ENCODE data around the gene KRTAP25-1. TPM values are rescaled to one million over a fixed set of nuclear protein-coding genes. Genes with fewer than 3 reads are reported as not detected.

KRTAP25-1 gene
- total and polyA plus RNA-seq, 2 of the 4 experiments (the other 2 are of a cell fraction): not detected

Other genes starting within 250 kb of the KRTAP25-1 start
- gene CLDN17, start 122.7 kb downstream of the KRTAP25-1 start, total RNA-seq (2012; rRNA removed): not detected in 2 replicates
- gene CLDN17, start 122.7 kb downstream of the KRTAP25-1 start, polyA plus RNA-seq (2012; rRNA removed): not detected in 2 replicates
- gene CLDN8, start 73.4 kb downstream of the KRTAP25-1 start, total RNA-seq (2012; rRNA removed): not detected in 2 replicates
- not detected in 2 replicates for gene CLDN8, start 73.4 kb downstream of the KRTAP25-1 start, polyA plus RNA-seq (2012; rRNA removed)
- not detected in 2 replicates for gene KRTAP24-1, start 6.6 kb downstream of the KRTAP25-1 start, total RNA-seq (2012; rRNA removed)
- not detected in 2 replicates for gene KRTAP24-1, start 6.6 kb downstream of the KRTAP25-1 start, polyA plus RNA-seq (2012; rRNA removed)
- not detected in 2 replicates for gene KRTAP26-1, start 30.8 kb upstream of the KRTAP25-1 start, total RNA-seq (2012; rRNA removed)
- not detected in 2 replicates for gene KRTAP26-1, start 30.8 kb upstream of the KRTAP25-1 start, polyA plus RNA-seq (2012; rRNA removed)
- gene KRTAP27-1, start 48.2 kb upstream of the KRTAP25-1 start, total RNA-seq (2012; rRNA removed): not detected in 2 replicates
- not detected in 2 replicates for gene KRTAP27-1, start 48.2 kb upstream of the KRTAP25-1 start, polyA plus RNA-seq (2012; rRNA removed)
- not detected in 2 replicates for gene KRTAP23-1, start 59.1 kb upstream of the KRTAP25-1 start, total RNA-seq (2012; rRNA removed)
- gene KRTAP23-1, start 59.1 kb upstream of the KRTAP25-1 start, polyA plus RNA-seq (2012; rRNA removed): not detected in 2 replicates
- gene KRTAP13-2, start 82.8 kb upstream of the KRTAP25-1 start, total RNA-seq (2012; rRNA removed): not detected in 2 replicates
- not detected in 2 replicates for gene KRTAP13-2, start 82.8 kb upstream of the KRTAP25-1 start, polyA plus RNA-seq (2012; rRNA removed)
- gene KRTAP13-1, start 106.5 kb upstream of the KRTAP25-1 start, total RNA-seq (2012; rRNA removed): not detected in 2 replicates
- not detected in 2 replicates for gene KRTAP13-1, start 106.5 kb upstream of the KRTAP25-1 start, polyA plus RNA-seq (2012; rRNA removed)
- gene KRTAP13-3, start 136.4 kb upstream of the KRTAP25-1 start, total RNA-seq (2012; rRNA removed): not detected in 2 replicates
- gene KRTAP13-3, start 136.4 kb upstream of the KRTAP25-1 start, polyA plus RNA-seq (2012; rRNA removed): not detected in 2 replicates
- gene KRTAP13-4, start 140.7 kb upstream of the KRTAP25-1 start, total RNA-seq (2012; rRNA removed): not detected in 2 replicates
- not detected in 2 replicates for gene KRTAP13-4, start 140.7 kb upstream of the KRTAP25-1 start, polyA plus RNA-seq (2012; rRNA removed)
- not detected in 2 replicates for gene KRTAP15-1, start 150.8 kb upstream of the KRTAP25-1 start, total RNA-seq (2012; rRNA removed)
- not detected in 2 replicates for gene KRTAP15-1, start 150.8 kb upstream of the KRTAP25-1 start, polyA plus RNA-seq (2012; rRNA removed)
- gene KRTAP19-1, start 190.9 kb upstream of the KRTAP25-1 start, total RNA-seq (2012; rRNA removed): not detected in 2 replicates
- gene KRTAP19-1, start 190.9 kb upstream of the KRTAP25-1 start, polyA plus RNA-seq (2012; rRNA removed): not detected in 2 replicates
- gene KRTAP19-2, start 197.9 kb upstream of the KRTAP25-1 start, total RNA-seq (2012; rRNA removed): not detected in 2 replicates
- gene KRTAP19-2, start 197.9 kb upstream of the KRTAP25-1 start, polyA plus RNA-seq (2012; rRNA removed): not detected in 2 replicates
- not detected in 2 replicates for gene KRTAP19-3, start 202.5 kb upstream of the KRTAP25-1 start, total RNA-seq (2012; rRNA removed)
- gene KRTAP19-3, start 202.5 kb upstream of the KRTAP25-1 start, polyA plus RNA-seq (2012; rRNA removed): not detected in 2 replicates
- gene KRTAP19-4, start 207.7 kb upstream of the KRTAP25-1 start, total RNA-seq (2012; rRNA removed): not detected in 2 replicates
- gene KRTAP19-4, start 207.7 kb upstream of the KRTAP25-1 start, polyA plus RNA-seq (2012; rRNA removed): not detected in 2 replicates
- not detected in 2 replicates for gene KRTAP19-5, start 212.6 kb upstream of the KRTAP25-1 start, total RNA-seq (2012; rRNA removed)
- gene KRTAP19-5, start 212.6 kb upstream of the KRTAP25-1 start, polyA plus RNA-seq (2012; rRNA removed): not detected in 2 replicates

All from IMR-90 (cell line).